ENCODE results near the gene TRIM59. TPM values are rescaled to one million over a fixed set of nuclear protein-coding genes. Genes with fewer than 3 reads are reported as not detected.

TRIM59 gene, protein sequence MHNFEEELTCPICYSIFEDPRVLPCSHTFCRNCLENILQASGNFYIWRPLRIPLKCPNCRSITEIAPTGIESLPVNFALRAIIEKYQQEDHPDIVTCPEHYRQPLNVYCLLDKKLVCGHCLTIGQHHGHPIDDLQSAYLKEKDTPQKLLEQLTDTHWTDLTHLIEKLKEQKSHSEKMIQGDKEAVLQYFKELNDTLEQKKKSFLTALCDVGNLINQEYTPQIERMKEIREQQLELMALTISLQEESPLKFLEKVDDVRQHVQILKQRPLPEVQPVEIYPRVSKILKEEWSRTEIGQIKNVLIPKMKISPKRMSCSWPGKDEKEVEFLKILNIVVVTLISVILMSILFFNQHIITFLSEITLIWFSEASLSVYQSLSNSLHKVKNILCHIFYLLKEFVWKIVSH
- total RNA-seq, result 7.9 and 18.7 TPM in 2 replicates

DNA sequence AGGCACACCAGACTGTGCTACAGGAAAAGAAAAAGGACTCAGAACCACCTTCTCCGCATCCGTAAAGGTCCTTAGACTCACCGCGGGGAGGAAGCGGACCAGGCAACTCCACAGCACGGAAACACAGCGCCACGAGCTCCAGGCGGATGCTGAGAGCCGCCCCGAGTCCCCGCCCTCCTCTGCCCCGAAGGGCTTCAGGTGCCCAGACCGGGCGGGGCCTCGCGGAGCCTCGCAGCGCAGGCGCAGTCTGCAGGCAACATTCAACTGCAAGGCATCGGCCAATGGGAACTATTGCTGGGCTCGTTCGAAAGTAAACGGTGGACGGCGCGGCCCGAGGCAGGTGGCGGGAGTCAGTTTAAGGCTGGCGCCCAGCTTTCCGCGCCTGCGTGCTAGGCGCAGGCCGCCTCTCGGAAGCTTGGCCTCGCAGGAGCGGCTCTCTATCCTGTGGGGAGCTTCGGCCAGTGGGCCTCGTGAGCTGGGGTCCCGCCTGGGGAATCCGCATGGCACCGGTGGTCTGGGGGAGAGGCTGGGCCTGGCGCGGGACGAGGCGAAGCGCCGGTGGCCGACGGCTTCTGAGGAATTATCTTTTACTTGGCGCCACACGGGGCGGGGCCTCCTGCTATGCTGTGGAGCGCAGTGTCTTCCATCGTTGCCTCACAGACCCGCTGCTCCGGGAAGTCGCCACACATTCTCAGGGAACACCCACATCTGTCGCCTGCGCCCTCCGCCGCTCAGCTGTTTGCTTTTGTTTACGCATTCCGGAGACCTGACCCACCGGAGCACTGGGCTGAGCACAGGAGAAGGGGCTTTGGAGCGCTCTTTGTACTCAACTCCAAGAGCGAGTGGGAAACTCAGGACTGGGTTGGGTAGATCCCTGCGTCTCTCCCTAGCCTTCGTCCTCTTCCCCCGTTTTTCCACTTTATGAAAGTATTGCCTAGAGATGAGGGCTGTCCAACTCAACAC is at the start of gene TRIM59:
TRIM59 (minus strand) TSS at position 151 of the 963 bp plus-strand sequence. CDS start 10,603 bp downstream, outside the sequence.

GRCh38 chr3:160399125-160400029 is 50.2 kb downstream of the TRIM59 start, which contains the start of the genes IFT80 and SMC4:
TSS of gene IFT80 (minus strand) at chr3:160399225. CDS start at chr3:160384600, 14,625 bp downstream.
TSS of gene SMC4 (plus strand) at chr3:160399650. CDS start at chr3:160400827, 1,177 bp downstream.

Other genes starting within 250 kb of the TRIM59 start
- gene C3orf80, start 224.4 kb downstream of the TRIM59 start, total RNA-seq, result 1.7 and 1.8 TPM in 2 replicates
- 37.0 and 57.2 TPM in 2 replicates for gene IFT80, start 50.6 kb downstream of the TRIM59 start, total RNA-seq
- gene SMC4, start 50.1 kb downstream of the TRIM59 start, total RNA-seq, result 29.3 and 49.7 TPM in 2 replicates
- 37.7 and 48.7 TPM in 2 replicates for gene KPNA4, start 115.8 kb upstream of the TRIM59 start, total RNA-seq
- 0.07 TPM in 1 of 2 replicates, not detected in the other for gene ARL14, start 227.4 kb upstream of the TRIM59 start, total RNA-seq

Data from smooth muscle cell of the pulmonary artery (primary cell).